Heart right ventricle (tissue), 16 donors: ENCODE measurements around the gene CYP2W1. TPM values are rescaled to one million over a fixed set of nuclear protein-coding genes. Genes with fewer than 3 reads are reported as not detected.

ENCODE experiments used
- ATAC-seq, 8 donors: fragments of 200-7000 bp; cut with Tn5 transposase; one replicate each; pipeline ENCODE4 v1.9.1; 2020; ENCODE audit warnings: mild to moderate bottlenecking in 8 of 8, moderate library complexity in 8 of 8, moderate number of reproducible peaks in 1 of 8
- DNase-seq, 2 donors: peaks; one replicate each; pipeline ENCODE4 v3.0.0-alpha.2; 2020
- H3K27ac ChIP-seq, 10 donors: fragments of 200-600 bp; sonication (generic) in 2 of 10; one replicate each; pipeline versions ENCODE4 v1.5.0 to v1.8.0; 2020 to 2022; ENCODE audit warnings: mild to moderate bottlenecking in 3 of 10
- H3K27me3 ChIP-seq, 7 donors: fragments of 200-600 bp; one replicate each; pipeline ENCODE4 v1.8.0; 2021 to 2022; ENCODE audit warnings: mild to moderate bottlenecking in 2 of 7
- H3K36me3 ChIP-seq, 9 donors: fragments of 200-600 bp; sonication (generic) in 1 of 9; one replicate each; pipeline versions ENCODE4 v1.5.0 to v1.8.0; 2020 to 2022; ENCODE audit warnings: mild to moderate bottlenecking in 2 of 9
- H3K4me1 ChIP-seq, 9 donors: fragments of 200-600 bp; sonication (generic) in 1 of 9; one replicate each; pipeline versions ENCODE4 v1.5.0 to v1.8.0; 2020 to 2022; ENCODE audit warnings: mild to moderate bottlenecking in 4 of 9
- H3K4me3 ChIP-seq, 10 donors: fragments of 200-600 bp; sonication (generic) in 2 of 10; one replicate each; pipeline versions ENCODE4 v1.5.0 to v1.8.0; 2020 to 2022; ENCODE audit warnings: mild to moderate bottlenecking in 7 of 10, moderate library complexity in 2 of 10
- H3K9me3 ChIP-seq, 11 donors: fragments of 200-600 bp in 10 of 11; sonication (generic) in 2 of 11; one replicate each; pipeline versions ENCODE4 v1.5.0 to v1.8.0; 2013 to 2022; ENCODE audit warnings: mild to moderate bottlenecking in 2 of 11, control low read depth in 1 of 11, moderate library complexity in 1 of 11
- WGBS, 2 donors: extraction: QIAGEN DNeasy Blood & Tissue Kit; methylation state at CpG; one replicate each; pipeline ENCODE4 v1.1.7; 2013; ENCODE audit warnings: inconsistent platforms in 1 of 2; 5-methylcytosine and 5-hydroxymethylcytosine counted together
- intact Hi-C, 10 donors: fragments of 100-400 bp; cut with DNase I; formaldehyde crosslinking; loops; one replicate each; pipeline versions ENCODE4 v1.11.1 to v1.14.2; 2022
- polyA plus RNA-seq, 2 donors: library from polyadenylated mRNA; stranded (reverse); fragments of 200-250 nt; gene quantifications; one replicate each; pipeline ENCODE4 v1.2.3, GENCODE V29; 2013
- total RNA-seq, 10 donors: library from RNA; stranded (reverse); fragmentation: NEBNext Ultra II Directional in 3 of 10; extraction: Animal tissue kit (Norgen Biotek cat#: 25700) in 3 of 10; gene quantifications; one replicate each; pipeline versions ENCODE4 v1.2.1 to v1.2.4, GENCODE V29; 2021 to 2023
- TF ChIP-seq, protein P1 (sequence below), 9 donors: fragments of 200-600 bp; sonication (generic) in 2 of 9; IDR thresholded peaks; one replicate each; pipeline versions ENCODE4 v1.5.0 to v1.8.0; 2021 to 2022; ENCODE audit warnings: antibody characterized with exemption in 9 of 9, mild to moderate bottlenecking in 5 of 9, moderate library complexity in 1 of 9
- donor health status: Arrhythmogenic right ventricular cardiomyopathy.
- donor health status: ischemic (EF 13 %, LVEDD 7.1; RV severe dilation, severe dysfunction).
- donor health status: healthy with polysubstance abuse.
- donor health status: DM: no; HTN: yes; CAD: no.
- donor health status: DM: no; HTN: no; CAD: no.
- donor health status: ischemic (EF 25% LVEDD 6.9; RV normal size, moderate dysfunction).
- donor health status: ischemic (EF 25% LVEDD 5.7; RV mildly dilated, moderate dysfunction).
- donor health status: healthy.
- donor health status: DM: yes; HTN: yes; CAD: no.
- donor health status: Ischemic cardiomyopathy.
- donor health status: ischemic (EF 35%, LVEDD 5.7; RV mildly dilated, moderate dysfunction).
- donor health status: nonischemic (EF 11% LVEDD 7.7; RV severe dilation, severe dysfunction).
- donor health status: DM: yes; HTN: yes; CAD: no.
- donor health status: PGD.
- donor health status: ischemic (EF 29% LVEDD 5.4; RV normal size, mild dysfunction).
- donor health status: nonischemic (EF 23%, LVEDD 6.1; RV moderate dilation, normal function).

Gene CYP2W1
- total and polyA plus RNA-seq, 12 donors: not detected

GRCh38 chr7:979886-980571 is 3.0 kb upstream of the CYP2W1 start:
- intact Hi-C loops: loop anchor here in 1 of 10 donors (10.0 kb wide), 1 partner anchor 175 kb away; no protein-coding TSS in a partner anchor
- Histone ChIP-seq H3K4me1 (peaks cover 0 to 12% (median 4%) of the 10 kb centered on the region in 9 donors), H3K27ac (no peak overlapping the region), H3K4me3 (no peak overlapping the region), H3K9me3 (no peaks in the 10 kb centered on the region), H3K36me3 (no peaks in the 10 kb centered on the region), H3K27me3 (peaks cover 0 to 22% (median 16%) of the 10 kb centered on the region in 7 donors)
- WGBS, 2 donors: 61 to 63% methylated on average over 15 of the region's 15 CpGs
- DNase-seq: no peak
- TF ChIP-seq, protein P1, sequence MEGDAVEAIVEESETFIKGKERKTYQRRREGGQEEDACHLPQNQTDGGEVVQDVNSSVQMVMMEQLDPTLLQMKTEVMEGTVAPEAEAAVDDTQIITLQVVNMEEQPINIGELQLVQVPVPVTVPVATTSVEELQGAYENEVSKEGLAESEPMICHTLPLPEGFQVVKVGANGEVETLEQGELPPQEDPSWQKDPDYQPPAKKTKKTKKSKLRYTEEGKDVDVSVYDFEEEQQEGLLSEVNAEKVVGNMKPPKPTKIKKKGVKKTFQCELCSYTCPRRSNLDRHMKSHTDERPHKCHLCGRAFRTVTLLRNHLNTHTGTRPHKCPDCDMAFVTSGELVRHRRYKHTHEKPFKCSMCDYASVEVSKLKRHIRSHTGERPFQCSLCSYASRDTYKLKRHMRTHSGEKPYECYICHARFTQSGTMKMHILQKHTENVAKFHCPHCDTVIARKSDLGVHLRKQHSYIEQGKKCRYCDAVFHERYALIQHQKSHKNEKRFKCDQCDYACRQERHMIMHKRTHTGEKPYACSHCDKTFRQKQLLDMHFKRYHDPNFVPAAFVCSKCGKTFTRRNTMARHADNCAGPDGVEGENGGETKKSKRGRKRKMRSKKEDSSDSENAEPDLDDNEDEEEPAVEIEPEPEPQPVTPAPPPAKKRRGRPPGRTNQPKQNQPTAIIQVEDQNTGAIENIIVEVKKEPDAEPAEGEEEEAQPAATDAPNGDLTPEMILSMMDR (IDR thresholded peaks at IDR 0.05): no peak
- peak in 3 of 8 donors; percentile 29 to 56 (median 37) for ATAC-seq

DNA sequence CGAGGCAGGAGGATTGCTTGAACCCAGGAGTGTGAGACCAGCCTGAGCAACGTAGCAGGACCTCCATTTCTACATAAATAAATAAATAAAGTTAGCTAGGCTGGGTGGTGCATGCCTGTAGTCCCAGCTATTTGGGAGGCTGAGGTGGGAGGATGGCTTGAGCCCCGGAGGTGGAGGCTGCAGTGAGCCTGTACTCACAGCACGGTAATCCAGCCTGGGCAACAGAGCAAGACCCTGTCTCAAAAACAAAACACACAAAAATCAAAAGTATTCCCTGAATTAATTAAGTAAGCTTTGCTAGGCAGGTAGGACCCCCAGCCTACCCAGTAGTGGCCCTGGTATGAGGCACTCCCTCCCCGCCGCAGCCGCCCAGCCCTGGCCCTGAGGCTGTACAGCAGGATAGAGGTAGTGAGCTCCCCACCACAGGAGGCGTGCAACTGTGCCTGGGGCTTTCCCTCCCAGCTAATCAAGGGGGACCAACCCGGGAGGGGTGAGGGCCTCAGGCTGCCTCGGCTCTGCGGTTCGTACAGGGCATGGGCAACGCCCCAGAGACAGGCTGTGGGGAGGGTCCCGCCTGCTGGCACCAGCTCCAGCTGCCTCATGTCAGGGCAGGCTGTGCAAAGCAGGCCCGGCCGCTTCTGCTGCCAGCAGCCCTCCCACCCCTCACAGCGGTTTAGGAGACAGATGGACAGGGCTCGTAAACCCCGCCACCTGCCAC is 1.0 kb upstream of the CYP2W1 start:
- 84 to 87% methylated on average over 19 of the region's 19 CpGs for WGBS, 2 donors
- DNase-seq (no peak), ATAC-seq (no peak)
- TF ChIP-seq, protein P1 (IDR thresholded peaks at IDR 0.05): no peak
- Histone ChIP-seq H3K27me3 (peaks cover under 1 to 39% (median 34%) of the 10 kb centered on the region in 7 donors), H3K36me3 (no peaks in the 10 kb centered on the region), H3K27ac (no peak overlapping the region), H3K9me3 (no peaks in the 10 kb centered on the region), H3K4me1 (peaks cover 0 to 12% (median 0%) of the 10 kb centered on the region in 9 donors), H3K4me3 (no peak overlapping the region)
- intact Hi-C loops: loop anchor here in 1 of 10 donors (10.0 kb wide), 1 partner anchor 173 kb away; no protein-coding TSS in a partner anchor

DNA sequence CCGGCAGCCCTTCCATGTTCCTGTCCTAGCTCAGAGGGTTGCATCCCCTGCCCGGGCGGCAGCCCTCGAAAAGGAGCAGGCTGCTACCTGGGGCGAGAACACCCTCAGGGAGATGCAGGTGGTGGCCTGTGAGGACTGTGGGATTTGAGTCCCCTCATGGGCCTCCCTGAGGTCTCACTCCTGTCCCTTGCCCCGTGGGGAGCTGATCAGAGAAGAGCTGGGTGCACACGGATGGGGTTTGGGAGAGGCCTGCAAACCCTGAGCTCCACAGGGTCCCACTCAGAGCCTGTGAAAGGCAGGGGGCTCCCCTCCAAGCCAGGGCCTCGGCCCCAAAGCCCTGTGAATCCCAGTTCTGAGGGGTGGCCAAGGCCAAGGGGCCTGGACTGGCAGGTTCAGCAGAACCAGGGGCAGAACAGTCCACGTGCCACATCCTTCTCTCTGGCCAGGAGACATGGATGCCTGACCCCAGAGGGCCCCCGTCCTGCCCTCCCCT is 424 bp upstream of the CYP2W1 start:
- intact Hi-C loops: loop anchor here in 1 of 10 donors (10.0 kb wide), 1 partner anchor 172 kb away; no protein-coding TSS in a partner anchor
- no peak for DNase-seq
- Histone ChIP-seq H3K27ac (no peak overlapping the region), H3K36me3 (no peaks in the 10 kb centered on the region), H3K4me1 (peaks cover 0 to 12% (median 0%) of the 10 kb centered on the region in 9 donors), H3K27me3 (peaks cover 6 to 45% (median 40%) of the 10 kb centered on the region in 7 donors), H3K9me3 (no peaks in the 10 kb centered on the region), H3K4me3 (no peak overlapping the region)
- 65 to 79% methylated on average over 10 of the region's 10 CpGs for WGBS, 2 donors
- ATAC-seq: no peak
- TF ChIP-seq, protein P1 (IDR thresholded peaks at IDR 0.05): no peak

DNA sequence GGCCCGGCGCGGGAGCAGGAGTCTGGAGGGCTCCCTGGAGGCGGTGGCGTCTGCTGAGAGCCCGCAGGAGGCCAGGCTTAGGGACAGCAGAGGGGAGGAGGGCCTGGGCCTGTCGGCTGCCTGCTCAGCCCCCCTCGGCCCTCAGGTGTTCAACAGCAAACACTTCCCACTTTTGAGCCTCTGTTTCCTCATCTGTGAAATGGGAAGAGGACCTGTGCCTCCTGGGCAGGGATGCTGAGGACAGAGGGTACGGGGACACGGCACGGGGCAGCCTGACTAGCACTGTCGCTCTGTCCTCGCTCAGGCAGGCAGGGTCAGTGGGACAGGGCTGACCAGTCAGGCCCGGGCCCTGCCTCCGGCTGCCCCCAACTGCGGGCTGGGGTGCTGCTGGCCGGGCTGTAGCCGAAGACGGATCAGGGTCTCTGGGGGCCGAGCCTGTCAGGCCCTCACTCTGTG is 663 bp downstream of the CYP2W1 start:
- Histone ChIP-seq H3K4me1 (peaks cover 0 to 18% (median 6%) of the 10 kb centered on the region in 9 donors), H3K9me3 (no peaks in the 10 kb centered on the region), H3K27ac (no peak overlapping the region), H3K27me3 (peaks cover 10 to 56% (median 51%) of the 10 kb centered on the region in 7 donors), H3K4me3 (no peak overlapping the region), H3K36me3 (no peaks in the 10 kb centered on the region)
- intact Hi-C loops: loop anchor here in 1 of 10 donors (10.0 kb wide), 1 partner anchor 171 kb away; no protein-coding TSS in a partner anchor
- no peak for DNase-seq
- ATAC-seq: no peak
- TF ChIP-seq, protein P1 (IDR thresholded peaks at IDR 0.05): no peak
- 88 to 89% methylated on average over 20 of the region's 20 CpGs for WGBS, 2 donors
